Amniotic epithelial cell (primary cell): ENCODE results near the gene CACNA1I.
"Not testable (repeated sequence)": the region's sequence is repeated elsewhere in the genome, so short reads cannot be mapped to it uniquely, and the experiment has no call there.

ENCODE experiments used
- DNase-seq: peaks from one replicate; pipeline ENCODE4 v3.0.0-alpha.2; 2010; ENCODE audit warnings: low read depth

Gene CACNA1I

GRCh38 chr22:39719559-39720450 lies 149.3 kb downstream of the CACNA1I start:
- DNase-seq = no peak

GRCh38 chr22:39721206-39722031 lies 150.9 kb downstream of the CACNA1I start:
- DNase-seq = no peak

GRCh38 chr22:39722032-39722325 lies 151.4 kb downstream of the CACNA1I start:
- no peak for DNase-seq

- no peak for DNase-seq
Observed at GRCh38 chr22:39722501-39722900, 151.9 kb downstream of the CACNA1I start.

- DNase-seq = no peak
Observed at GRCh38 chr22:39723463-39723862, 152.9 kb downstream of the CACNA1I start.

- DNase-seq = peak; percentile 83
Observed at GRCh38 chr22:39723899-39724351, 153.4 kb downstream of the CACNA1I start.

GRCh38 chr22:39724390-39724789 lies 153.8 kb downstream of the CACNA1I start:
- no peak for DNase-seq

- no peak for DNase-seq
Observed at GRCh38 chr22:39724857-39725256, 154.3 kb downstream of the CACNA1I start.

- DNase-seq = no peak
Observed at GRCh38 chr22:39725351-39726035, 154.9 kb downstream of the CACNA1I start.

- peak; percentile 62 for DNase-seq
Observed at GRCh38 chr22:39727541-39727940, 157.0 kb downstream of the CACNA1I start.

- no peak for DNase-seq
Observed at GRCh38 chr22:39728236-39728860, 157.8 kb downstream of the CACNA1I start.

GRCh38 chr22:39729141-39729934 lies 158.8 kb downstream of the CACNA1I start:
- DNase-seq = no peak

GRCh38 chr22:39731481-39731880 lies 160.9 kb downstream of the CACNA1I start:
- no peak for DNase-seq

- no peak for DNase-seq
Observed at GRCh38 chr22:39731881-39732555, 161.5 kb downstream of the CACNA1I start.

GRCh38 chr22:39732625-39733024 lies 162.1 kb downstream of the CACNA1I start:
- DNase-seq = no peak

- no peak for DNase-seq
Observed at GRCh38 chr22:39733191-39733590, 162.6 kb downstream of the CACNA1I start.

- DNase-seq = not testable (repeated sequence)
Observed at GRCh38 chr22:39734046-39734445, 163.5 kb downstream of the CACNA1I start.

GRCh38 chr22:39734866-39735265 lies 164.3 kb downstream of the CACNA1I start:
- DNase-seq = no peak

GRCh38 chr22:39735776-39736175 lies 165.2 kb downstream of the CACNA1I start:
- no peak for DNase-seq

- DNase-seq = peak; percentile 85
Observed at GRCh38 chr22:39738746-39739145, 168.2 kb downstream of the CACNA1I start.
